HepG2 (cell line): Measurements from ENCODE around the gene TFCP2L1. TPM values are rescaled to one million over a fixed set of nuclear protein-coding genes. Genes with fewer than 3 reads are reported as not detected.

Experiments used
- NAIF1 ChIP-seq: sonication (generic); formaldehyde crosslinking; IDR thresholded peaks from 2 replicates; pipeline ENCODE4 v1.5.0; 2020; ENCODE audit warnings: mild to moderate bottlenecking, missing genetic modification reagents, borderline replicate concordance
- SRY ChIP-seq: sonication (generic); formaldehyde crosslinking; IDR thresholded peaks from 2 replicates; pipeline ENCODE4 v1.8.0; 2022; ENCODE audit warnings: mild to moderate bottlenecking, missing genetic modification reagents
- ZC3H4 ChIP-seq: sonication (generic); formaldehyde crosslinking; IDR thresholded peaks from 2 replicates; pipeline ENCODE4 v1.4.0; 2020; ENCODE audit warnings: missing genetic modification reagents, borderline replicate concordance
- ZNF460 ChIP-seq: sonication (generic); formaldehyde crosslinking; IDR thresholded peaks from 2 replicates; pipeline ENCODE4 v1.5.1; 2020; ENCODE audit warnings: missing genetic modification reagents, mild to moderate bottlenecking, borderline replicate concordance
- polyA plus RNA-seq, 8 experiments: library from polyadenylated mRNA; depleted of rRNA in 3 of 8; stranded (reverse) in 7 of 8; unstranded in 1 of 8; fragments of >200 nt; fragmentation: Illumina TruSeq in 4 of 8; extraction: Trizol in 4 of 8; gene quantifications; 2 replicates each; pipeline versions ENCODE4 v1.2.1 to v1.2.3, GENCODE V29; 2011 to 2016; ENCODE audit warnings: low read depth in 4 of 8, missing spikeins in 1 of 8, mixed read lengths in 1 of 8; ENCODE audit not compliant: insufficient read depth in 1 of 8
- total RNA-seq, 5 experiments: library from RNA; depleted of rRNA; stranded (reverse); fragments of >200 nt; fragmentation: Illumina TruSeq; extraction: Trizol; gene quantifications; 2 replicates each; pipeline ENCODE4 v1.2.3, GENCODE V29; 2016; ENCODE audit warnings: low read depth in 1 of 5
- TF ChIP-seq, protein P1 (sequence below): IDR thresholded peaks from 2 replicates; pipeline ENCODE4 v1.6.1; 2016; ENCODE audit warnings: low read depth, missing genetic modification reagents, missing compliant biosample characterization
- TF ChIP-seq, protein P2 (sequence below): sonication (generic); formaldehyde crosslinking; IDR thresholded peaks from 2 replicates; pipeline ENCODE4 v1.8.0; 2022; ENCODE audit warnings: missing genetic modification reagents, mild to moderate bottlenecking, moderate library complexity, borderline replicate concordance

The TFCP2L1 gene
- total and polyA plus RNA-seq, 2 of the 13 experiments (the other 11 are each of a cell fraction or from before 2014, with no cell fraction given), result under 0.01 TPM; not detected in 1

DNA sequence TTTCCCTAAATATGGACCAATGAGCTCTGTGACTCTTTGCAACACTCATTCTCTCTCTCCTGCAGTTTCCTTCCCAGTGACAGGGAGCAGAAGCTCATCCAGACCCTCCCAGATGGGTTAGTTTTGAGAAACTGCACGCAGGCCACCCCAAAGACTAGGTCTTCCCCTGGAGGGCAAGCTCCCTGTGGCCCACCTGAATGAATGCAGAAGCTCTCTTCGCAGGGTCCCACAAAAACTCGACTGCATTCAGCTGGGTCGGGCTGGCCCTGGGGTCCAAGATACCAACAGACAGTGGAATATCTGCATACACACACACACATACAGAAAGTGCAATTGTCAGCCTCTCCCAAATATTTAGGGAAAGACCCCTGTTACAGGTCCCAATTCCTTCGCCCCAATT lies 37.0 kb downstream of the TFCP2L1 start (continued):
- TF ChIP-seq, protein P1, sequence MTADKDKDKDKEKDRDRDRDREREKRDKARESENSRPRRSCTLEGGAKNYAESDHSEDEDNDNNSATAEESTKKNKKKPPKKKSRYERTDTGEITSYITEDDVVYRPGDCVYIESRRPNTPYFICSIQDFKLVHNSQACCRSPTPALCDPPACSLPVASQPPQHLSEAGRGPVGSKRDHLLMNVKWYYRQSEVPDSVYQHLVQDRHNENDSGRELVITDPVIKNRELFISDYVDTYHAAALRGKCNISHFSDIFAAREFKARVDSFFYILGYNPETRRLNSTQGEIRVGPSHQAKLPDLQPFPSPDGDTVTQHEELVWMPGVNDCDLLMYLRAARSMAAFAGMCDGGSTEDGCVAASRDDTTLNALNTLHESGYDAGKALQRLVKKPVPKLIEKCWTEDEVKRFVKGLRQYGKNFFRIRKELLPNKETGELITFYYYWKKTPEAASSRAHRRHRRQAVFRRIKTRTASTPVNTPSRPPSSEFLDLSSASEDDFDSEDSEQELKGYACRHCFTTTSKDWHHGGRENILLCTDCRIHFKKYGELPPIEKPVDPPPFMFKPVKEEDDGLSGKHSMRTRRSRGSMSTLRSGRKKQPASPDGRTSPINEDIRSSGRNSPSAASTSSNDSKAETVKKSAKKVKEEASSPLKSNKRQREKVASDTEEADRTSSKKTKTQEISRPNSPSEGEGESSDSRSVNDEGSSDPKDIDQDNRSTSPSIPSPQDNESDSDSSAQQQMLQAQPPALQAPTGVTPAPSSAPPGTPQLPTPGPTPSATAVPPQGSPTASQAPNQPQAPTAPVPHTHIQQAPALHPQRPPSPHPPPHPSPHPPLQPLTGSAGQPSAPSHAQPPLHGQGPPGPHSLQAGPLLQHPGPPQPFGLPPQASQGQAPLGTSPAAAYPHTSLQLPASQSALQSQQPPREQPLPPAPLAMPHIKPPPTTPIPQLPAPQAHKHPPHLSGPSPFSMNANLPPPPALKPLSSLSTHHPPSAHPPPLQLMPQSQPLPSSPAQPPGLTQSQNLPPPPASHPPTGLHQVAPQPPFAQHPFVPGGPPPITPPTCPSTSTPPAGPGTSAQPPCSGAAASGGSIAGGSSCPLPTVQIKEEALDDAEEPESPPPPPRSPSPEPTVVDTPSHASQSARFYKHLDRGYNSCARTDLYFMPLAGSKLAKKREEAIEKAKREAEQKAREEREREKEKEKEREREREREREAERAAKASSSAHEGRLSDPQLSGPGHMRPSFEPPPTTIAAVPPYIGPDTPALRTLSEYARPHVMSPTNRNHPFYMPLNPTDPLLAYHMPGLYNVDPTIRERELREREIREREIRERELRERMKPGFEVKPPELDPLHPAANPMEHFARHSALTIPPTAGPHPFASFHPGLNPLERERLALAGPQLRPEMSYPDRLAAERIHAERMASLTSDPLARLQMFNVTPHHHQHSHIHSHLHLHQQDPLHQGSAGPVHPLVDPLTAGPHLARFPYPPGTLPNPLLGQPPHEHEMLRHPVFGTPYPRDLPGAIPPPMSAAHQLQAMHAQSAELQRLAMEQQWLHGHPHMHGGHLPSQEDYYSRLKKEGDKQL (CRISPR knock-in tag), result no peak
- TF ChIP-seq NAIF1 (CRISPR knock-in tag), result no peak
- no peak for TF ChIP-seq ZC3H4
- TF ChIP-seq, protein P2, sequence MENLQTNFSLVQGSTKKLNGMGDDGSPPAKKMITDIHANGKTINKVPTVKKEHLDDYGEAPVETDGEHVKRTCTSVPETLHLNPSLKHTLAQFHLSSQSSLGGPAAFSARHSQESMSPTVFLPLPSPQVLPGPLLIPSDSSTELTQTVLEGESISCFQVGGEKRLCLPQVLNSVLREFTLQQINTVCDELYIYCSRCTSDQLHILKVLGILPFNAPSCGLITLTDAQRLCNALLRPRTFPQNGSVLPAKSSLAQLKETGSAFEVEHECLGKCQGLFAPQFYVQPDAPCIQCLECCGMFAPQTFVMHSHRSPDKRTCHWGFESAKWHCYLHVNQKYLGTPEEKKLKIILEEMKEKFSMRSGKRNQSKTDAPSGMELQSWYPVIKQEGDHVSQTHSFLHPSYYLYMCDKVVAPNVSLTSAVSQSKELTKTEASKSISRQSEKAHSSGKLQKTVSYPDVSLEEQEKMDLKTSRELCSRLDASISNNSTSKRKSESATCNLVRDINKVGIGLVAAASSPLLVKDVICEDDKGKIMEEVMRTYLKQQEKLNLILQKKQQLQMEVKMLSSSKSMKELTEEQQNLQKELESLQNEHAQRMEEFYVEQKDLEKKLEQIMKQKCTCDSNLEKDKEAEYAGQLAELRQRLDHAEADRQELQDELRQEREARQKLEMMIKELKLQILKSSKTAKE (CRISPR knock-in tag), result no peak
- TF ChIP-seq ZNF460 (CRISPR knock-in tag), result no peak
- TF ChIP-seq SRY (CRISPR knock-in tag), result no peak
- TF ChIP-seq, all 625 proteins: peak for 0
